Activated CD4-positive, alpha-beta T cell treated with anti-CD3 and anti-CD28 coated beads for 1 hour (primary cell): ENCODE data around the gene PCDHGA7.
"Not testable (repeated sequence)": the region's sequence is repeated elsewhere in the genome, so short reads cannot be mapped to it uniquely, and the experiment has no call there.

Experiments
- DNase-seq: peaks from one replicate; pipeline ENCODE4 v3.0.0-alpha.2; 2020

PCDHGA7 gene

DNA sequence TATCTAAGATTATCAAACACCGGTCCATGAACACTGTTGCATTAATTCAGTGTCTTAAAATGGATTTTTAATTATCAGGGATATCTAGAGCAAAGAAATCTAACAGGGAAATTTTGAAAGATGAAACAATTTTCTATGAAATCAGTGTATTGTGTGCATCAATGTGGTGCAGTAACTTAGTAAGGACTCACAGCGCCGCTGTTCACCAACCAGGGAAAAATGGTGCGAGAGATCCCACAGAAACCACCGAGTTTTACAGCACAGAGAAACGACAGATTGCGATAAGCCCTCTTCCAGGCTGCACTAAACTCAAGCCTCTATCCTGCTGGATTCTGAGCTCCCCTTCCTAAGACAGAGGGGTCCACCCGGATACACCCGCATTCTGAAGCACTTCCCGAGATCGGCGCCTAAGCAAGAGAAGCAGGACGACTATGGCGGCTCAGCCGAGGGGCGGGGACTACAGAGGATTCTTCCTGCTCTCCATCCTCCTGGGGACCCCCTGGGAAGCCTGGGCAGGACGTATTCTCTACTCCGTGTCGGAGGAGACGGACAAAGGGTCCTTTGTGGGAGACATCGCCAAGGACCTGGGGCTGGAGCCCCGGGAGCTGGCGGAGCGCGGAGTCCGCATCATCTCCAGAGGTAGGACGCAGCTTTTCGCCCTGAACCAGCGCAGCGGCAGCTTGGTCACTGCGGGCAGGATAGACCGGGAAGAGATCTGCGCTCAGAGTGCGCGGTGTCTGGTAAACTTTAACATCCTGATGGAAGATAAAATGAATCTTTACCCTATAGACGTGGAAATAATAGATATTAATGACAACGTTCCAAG, at the start of gene PCDHGA7:
Gene PCDHGA7, plus strand, starts transcription at position 274 of the 826 bp plus-strand sequence. Its CDS starts 158 bp downstream, at position 432.
- no peak for DNase-seq

DNA sequence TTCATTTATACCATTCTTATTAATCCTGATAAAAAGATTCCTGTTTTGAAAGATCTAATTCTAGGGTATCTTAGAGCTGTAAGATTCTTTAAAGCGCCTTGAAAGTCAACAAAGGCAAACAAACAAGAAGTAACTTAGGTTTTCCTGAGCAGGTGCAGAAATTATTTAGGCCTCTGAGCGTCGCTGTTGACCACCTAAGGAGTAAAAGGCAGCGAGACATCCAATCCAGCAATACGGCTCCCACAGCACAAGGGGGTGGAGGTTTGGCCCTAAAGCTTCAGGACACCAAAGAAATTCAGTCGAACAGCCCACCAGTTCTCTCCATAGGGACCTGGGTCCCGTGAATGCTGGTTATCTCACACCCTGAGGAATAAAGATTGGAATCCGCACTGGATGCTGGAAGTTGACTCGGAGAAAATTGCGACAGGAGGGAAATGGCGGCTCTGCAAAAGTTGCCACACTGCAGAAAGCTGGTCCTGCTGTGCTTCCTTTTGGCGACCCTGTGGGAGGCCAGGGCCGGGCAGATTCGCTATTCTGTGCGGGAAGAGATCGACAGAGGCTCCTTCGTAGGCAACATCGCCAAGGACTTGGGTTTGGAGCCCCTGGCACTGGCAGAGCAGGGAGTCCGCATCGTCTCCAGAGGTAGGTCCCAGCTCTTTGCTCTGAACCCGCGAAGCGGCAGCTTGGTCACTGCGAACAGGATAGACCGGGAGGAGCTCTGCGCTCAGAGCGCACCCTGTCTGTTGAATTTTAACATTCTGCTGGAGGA, 43.8 kb upstream of the PCDHGA7 start, which contains the start of gene PCDHGA2:
Gene PCDHGA2, plus strand, starts transcription at position 223 of the 769 bp plus-strand sequence.
- DNase-seq = no peak

DNA sequence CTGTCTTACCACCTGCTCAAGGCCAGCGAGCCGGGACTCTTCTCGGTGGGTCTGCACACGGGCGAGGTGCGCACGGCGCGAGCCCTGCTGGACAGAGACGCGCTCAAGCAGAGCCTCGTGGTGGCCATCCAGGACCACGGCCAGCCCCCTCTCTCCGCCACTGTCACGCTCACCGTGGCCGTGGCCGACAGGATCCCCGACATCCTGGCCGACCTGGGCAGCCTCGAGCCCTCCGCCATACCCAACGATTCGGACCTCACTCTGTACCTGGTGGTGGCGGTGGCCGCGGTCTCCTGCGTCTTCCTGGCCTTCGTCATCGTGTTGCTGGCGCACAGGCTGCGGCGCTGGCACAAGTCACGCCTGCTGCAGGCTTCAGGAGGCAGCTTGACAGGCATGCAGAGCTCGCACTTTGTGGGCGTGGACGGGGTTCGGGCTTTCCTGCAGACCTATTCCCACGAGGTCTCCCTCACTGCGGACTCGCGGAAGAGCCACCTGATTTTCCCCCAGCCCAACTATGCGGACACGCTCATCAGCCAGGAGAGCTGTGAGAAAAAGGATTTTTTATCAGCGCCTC, 41.7 kb upstream of the PCDHGA7 start:
- DNase-seq = not testable (repeated sequence)

DNA sequence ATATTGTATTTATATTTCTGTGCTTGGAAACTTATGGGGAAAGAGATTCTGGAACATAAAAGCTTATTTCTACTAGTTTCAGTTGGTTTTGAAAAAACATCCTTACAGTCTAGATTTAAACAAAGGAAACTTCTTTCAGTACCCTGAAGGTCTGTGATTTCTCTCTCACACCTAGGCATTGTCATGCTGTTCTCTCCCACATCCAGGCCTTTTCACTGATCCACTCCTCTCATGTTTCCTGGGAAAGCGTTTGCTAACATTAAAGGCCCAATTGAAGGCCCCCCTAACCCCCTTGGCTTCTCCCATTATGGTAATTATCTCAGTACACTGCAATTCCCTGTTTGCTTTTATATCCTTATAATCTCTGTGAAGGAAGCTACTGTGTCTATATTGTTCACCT, 39.8 kb upstream of the PCDHGA7 start:
- no peak for DNase-seq

DNA sequence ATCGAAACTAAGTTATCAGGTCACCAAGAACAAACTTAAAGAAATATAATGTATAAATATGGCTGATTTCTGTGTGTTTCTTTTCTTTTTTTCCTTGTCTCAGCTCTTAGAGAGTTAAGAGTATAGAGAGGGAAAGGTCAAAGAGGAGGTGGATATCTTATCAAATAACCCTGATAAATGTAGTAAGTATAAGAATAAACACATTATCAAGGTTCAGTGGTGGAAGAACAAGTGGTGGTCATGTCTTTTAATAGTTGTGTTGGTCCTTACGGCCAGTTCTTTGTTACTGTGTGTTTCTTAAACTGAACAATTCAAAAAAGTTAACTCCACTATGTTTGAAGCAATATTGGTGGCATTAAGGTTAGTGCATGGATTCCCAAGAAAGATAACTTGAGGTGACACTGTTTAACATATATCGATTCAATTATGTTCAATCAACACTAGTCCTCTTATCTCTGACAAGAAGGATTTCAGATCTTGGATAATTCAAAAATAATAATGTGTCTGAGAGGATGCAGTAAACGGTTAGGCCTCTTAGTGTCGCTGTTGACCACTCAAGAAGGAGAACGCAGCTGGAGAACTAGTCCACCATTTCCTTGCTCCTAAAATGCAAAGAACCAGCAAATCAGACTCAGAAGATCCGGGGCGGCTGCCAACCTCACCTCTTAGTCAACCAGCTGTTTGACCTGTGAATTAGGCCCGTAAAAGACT, 39.1 kb upstream of the PCDHGA7 start, which contains the start of gene PCDHGA3:
Gene PCDHGA3, plus strand, starts transcription at position 588 of the 711 bp plus-strand sequence. CDS start 205 bp downstream, outside the sequence.
- DNase-seq = no peak

DNA sequence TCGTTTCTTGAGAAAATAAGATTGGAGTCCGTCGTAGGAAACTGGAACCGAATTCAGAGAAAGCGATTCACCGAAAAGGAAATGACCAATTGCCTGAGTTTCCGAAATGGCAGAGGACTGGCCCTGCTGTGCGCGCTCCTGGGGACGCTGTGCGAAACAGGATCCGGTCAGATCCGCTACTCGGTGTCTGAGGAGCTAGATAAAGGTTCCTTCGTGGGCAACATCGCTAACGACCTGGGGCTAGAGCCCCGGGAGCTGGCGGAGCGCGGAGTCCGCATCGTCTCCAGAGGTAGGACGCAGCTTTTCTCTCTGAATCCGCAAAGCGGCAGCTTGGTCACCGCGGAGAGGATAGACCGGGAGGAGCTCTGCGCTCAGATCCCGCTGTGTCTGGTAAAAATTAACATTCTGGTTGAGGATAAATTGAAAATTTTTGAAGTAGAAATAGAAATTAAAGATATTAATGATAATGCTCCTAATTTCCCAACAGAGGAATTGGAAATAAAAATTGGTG, 38.5 kb upstream of the PCDHGA7 start:
- no peak for DNase-seq

DNA sequence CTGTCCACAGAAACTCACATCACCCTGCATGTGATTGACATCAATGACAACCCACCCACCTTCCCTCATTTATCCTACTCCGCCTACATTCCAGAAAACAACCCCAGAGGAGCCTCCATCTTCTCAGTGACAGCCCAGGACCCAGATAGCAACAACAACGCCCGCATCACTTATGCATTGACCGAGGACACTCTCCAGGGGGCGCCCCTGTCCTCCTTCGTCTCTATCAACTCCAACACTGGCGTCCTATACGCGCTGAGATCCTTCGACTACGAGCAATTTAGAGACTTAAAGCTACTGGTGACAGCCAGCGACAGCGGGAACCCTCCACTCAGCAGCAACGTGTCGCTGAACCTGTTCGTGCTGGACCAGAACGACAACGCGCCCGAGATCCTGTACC, 37.2 kb upstream of the PCDHGA7 start:
- no peak for DNase-seq

DNA sequence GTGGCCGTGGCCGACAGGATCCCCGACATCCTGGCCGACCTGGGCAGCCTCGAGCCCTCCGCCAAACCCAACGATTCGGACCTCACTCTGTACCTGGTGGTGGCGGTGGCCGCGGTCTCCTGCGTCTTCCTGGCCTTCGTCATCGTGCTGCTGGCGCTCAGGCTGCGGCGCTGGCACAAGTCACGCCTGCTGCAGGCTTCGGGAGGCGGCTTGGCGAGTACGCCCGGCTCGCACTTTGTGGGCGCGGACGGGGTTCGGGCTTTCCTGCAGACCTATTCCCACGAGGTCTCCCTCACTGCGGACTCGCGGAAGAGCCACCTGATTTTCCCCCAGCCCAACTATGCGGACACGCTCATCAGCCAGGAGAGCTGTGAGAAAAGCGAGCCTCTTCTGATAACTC, 36.5 kb upstream of the PCDHGA7 start:
- not testable (repeated sequence) for DNase-seq

DNA sequence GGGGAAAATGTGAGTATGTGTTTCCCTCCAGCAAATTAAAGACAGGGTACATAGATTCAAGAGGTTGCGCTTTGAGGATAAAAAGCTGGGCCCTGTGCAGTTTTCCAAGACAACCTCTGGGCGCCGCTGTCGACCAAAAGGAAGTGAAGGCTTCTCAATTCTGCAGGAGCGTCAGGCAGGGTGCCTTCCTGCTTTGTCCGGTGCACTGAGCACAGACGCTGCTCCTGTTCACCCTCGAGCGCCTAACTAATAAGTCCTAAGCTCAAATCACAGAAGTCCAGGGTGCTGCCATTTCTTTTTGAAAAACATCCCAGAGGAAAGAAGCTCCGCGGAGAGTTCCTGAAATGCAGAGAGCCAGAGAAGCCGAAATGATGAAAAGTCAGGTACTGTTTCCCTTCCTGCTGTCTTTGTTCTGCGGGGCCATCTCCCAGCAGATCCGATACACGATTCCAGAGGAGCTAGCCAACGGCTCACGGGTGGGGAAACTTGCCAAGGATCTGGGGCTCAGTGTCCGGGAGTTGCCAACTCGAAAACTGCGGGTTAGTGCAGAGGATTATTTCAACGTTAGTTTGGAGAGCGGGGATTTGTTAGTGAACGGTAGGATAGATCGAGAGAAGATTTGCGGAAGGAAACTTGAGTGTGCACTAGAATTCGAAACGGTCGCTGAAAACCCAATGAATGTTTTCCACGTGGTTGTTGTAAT, 32.5 kb upstream of the PCDHGA7 start, which contains the start of gene PCDHGB1:
Gene PCDHGB1, plus strand, starts transcription at position 183 of the 703 bp plus-strand sequence. Its CDS starts 162 bp downstream, at position 345.
- DNase-seq = no peak

DNA sequence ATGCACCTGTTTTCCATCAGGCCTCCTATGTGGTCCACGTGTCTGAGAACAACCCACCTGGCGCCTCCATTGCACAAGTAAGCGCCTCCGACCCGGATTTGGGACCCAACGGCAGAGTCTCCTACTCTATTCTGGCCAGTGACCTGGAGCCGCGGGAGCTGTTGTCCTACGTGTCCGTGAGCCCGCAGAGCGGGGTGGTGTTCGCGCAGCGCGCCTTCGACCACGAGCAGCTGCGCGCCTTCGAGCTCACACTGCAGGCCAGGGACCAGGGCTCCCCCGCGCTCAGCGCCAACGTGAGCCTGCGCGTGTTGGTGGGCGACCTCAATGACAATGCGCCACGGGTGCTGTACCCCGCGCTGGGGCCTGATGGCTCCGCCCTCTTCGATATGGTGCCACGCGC, 31.0 kb upstream of the PCDHGA7 start:
- DNase-seq = no peak

DNA sequence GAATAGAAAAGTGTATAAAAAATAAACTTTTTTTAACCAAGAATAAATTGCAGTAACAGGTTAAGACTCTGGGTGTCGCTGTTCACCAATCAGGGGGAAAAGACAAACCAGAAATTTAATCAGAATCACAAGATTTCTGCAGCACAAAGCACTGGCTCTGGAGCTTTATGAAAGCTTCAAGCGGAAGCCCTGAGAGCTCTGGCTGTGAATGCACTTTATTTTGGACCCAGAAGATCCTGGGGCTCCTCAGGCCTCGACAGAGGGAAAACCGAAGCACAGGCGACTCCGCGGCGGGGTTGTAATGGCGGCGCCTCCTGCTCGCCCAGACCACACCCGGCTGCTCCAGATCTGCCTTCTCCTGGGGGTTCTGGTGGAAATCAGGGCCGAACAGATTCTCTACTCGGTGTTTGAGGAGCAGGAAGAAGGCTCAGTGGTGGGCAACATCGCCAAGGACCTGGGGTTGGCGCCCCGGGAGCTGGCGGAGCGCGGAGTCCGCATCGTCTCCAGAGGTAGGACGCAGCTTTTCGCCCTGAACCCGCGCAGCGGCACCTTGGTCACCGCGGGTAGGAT, 27.6 kb upstream of the PCDHGA7 start, which contains the start of gene PCDHGA4:
Gene PCDHGA4, plus strand, starts transcription at position 122 of the 570 bp plus-strand sequence. Its CDS starts 87 bp downstream, at position 209.
- no peak for DNase-seq

DNA sequence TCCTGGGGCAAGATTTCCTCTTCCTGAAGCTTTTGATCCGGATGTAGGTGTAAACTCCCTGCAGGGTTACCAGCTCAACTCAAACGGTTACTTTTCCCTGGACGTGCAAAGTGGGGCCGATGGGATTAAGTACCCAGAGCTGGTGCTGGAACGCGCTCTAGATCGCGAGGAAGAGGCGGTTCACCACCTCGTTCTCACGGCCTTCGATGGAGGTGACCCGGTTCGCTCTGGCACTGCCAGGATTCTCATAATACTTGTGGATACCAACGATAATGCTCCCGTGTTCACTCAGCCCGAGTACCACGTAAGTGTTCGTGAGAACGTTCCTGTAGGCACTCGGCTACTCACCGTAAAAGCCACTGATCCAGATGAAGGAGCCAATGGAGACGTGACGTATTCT, 26.9 kb upstream of the PCDHGA7 start:
- DNase-seq = no peak

DNA sequence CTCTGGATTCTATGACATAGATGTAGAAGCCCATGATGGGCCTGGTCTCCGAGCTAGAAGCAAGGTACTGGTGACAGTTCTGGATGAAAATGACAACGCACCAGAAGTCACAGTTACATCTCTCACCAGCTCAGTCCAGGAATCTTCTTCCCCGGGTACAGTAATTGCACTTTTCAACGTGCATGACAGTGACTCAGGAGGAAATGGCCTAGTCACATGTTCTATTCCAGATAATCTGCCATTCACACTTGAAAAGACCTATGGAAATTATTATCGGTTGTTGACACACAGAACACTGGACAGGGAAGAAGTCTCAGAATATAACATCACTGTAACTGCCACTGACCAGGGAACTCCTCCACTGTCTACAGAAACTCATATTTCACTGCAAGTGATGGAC, 26.4 kb upstream of the PCDHGA7 start:
- no peak for DNase-seq

DNA sequence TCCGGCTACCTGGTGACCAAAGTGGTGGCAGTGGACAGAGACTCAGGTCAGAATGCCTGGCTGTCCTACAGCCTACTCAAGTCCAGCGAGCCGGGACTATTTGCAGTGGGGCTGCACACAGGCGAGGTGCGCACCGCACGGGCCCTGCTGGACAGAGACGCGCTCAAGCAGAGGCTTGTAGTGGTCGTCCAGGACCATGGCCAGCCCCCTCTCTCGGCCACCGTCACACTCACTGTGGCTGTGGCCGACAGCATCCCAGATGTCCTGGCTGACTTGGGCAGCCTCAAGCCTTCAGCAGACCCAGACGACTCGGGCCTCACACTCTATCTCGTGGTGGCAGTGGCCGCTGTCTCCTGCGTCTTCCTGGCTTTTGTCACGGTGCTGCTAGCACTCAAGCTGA, 25.6 kb upstream of the PCDHGA7 start:
- DNase-seq = no peak

DNA sequence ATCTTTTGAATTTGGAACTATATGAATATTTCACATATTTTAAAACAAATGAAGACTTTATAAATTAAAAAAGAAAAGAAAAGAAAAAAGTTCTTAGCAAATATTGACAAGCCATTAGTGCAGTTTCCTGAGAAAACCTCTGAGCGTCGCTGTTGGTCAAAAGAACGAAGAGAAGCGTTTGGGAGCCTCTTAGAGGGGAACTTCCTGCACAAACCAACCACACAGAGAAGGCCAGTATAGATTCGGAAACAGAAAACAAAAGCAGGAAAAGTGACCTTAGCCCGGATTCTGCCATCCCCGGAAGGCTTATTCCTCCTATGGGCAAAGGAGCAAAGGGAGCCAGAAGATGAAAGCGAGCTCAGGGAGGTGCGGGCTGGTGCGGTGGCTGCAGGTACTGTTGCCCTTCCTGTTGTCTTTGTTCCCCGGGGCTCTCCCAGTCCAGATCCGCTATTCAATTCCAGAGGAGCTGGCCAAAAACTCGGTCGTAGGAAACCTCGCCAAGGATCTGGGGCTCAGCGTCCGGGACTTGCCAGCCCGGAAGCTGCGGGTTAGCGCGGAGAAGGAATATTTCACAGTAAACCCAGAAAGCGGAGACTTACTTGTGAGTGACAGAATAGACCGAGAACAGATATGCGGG, 22.6 kb upstream of the PCDHGA7 start, which contains the start of gene PCDHGB2:
Gene PCDHGB2, plus strand, starts transcription at position 205 of the 637 bp plus-strand sequence. Its CDS starts 142 bp downstream, at position 347.
- DNase-seq = no peak

DNA sequence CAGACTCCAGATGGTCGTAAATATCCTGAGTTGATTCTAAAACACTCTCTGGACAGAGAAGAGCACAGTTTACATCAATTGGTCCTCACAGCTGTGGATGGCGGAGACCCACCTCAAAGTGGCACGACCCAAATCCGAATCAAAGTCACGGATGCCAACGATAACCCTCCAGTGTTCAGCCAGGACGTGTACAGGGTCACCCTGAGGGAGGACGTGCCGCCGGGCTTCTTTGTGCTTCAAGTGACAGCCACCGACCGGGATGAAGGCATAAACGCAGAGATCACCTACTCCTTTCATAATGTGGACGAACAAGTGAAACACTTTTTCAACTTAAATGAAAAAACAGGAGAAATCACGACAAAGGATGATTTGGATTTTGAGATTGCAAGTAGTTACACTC, 21.9 kb upstream of the PCDHGA7 start:
- no peak for DNase-seq

DNA sequence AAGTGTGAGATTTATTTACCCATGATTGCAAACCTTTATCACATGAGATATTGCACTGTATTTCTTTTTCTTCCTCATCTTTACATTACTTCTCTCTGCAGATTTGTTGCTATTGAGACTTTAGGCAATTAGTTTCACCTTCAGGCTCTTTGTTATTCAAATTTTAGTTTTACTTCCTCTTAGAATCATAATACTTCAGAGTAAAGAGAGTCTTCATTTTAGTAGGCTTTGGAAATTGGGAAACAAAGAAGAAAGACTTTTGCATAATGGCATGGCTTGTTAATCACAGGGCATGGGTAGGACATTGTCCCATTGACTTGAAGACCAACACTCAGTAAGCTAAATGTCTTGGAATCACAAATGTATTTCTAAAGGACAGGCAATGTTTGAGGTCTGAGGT, 19.8 kb upstream of the PCDHGA7 start:
- DNase-seq = no peak

DNA sequence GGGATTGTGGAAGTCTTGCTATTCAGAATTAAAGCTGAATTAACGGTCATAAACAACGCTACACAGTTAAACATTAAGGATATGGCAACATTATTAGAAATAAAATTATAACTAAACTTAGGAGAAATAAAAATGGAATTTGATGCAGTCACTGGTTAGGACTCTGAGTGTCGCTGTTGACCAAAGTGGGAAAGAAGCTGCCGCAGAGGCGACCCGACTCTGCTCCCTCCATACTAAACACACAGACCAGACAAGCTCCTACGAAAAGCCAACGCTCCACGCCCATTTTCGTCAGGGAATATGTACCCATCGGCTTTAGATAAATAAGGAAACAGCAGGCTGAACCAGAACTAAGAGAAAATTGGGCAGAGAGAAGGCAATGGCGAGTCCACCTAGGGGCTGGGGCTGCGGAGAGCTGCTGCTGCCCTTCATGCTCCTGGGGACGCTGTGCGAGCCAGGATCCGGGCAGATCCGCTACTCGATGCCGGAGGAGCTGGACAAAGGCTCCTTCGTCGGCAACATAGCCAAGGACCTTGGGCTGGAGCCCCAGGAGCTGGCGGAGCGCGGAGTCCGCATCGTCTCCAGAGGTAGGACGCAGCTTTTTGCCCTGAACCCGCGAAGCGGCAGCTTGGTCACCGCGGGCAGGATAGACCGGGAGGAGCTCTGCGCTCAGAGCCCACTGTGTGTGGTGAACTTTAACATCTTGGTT, 18.4 kb upstream of the PCDHGA7 start, which contains the start of gene PCDHGA5:
Gene PCDHGA5, plus strand, starts transcription at position 211 of the 709 bp plus-strand sequence. Its CDS starts 169 bp downstream, at position 380.
- no peak for DNase-seq

DNA sequence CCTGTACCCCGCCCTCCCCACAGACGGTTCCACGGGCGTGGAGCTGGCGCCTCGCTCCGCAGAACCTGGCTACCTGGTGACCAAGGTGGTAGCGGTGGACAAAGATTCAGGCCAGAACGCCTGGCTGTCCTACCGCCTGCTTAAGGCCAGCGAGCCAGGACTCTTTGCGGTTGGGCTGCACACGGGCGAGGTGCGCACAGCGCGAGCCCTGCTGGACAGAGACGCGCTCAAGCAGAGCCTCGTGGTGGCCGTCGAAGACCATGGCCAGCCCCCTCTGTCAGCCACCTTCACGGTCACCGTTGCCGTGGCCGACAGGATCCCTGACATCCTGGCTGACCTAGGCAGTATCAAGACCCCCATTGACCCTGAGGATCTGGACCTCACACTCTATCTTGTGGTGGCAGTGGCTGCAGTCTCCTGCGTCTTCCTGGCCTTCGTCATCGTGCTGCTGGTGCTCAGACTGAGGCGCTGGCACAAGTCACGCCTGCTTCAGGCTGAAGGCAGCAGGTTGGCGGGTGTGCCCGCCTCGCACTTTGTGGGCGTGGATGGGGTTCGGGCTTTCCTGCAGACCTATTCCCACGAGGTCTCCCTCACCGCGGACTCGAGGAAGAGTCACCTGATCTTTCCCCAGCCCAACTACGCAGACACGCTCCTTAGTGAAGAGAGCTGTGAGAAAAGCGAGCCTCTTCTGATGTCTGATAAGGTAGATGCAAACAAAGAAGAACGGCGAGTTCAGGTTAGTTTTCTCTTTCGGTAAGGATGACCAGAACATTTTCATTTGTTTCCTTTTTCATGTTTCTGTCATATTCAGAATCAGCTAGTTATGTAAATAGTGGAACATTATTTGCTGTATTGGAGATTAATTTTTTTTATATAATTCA, 16.3 kb upstream of the PCDHGA7 start:
- DNase-seq = no peak
